Stimulated activated naive CD8-positive, alpha-beta T cell treated with anti-CD3 and anti-CD28 coated beads, Interleukin-15, Interleukin-2, amounts not matched to agents 100 ng/mL and 50 ng/mL, for 24 hours (primary cell): Measurements from ENCODE around the gene BEST1.

Experiments used
- H3K27ac Mint-ChIP-seq: one replicate; pipeline ENCODE4 v1.8.0; 2021; ENCODE audit warnings: mild to moderate bottlenecking, mixed read lengths
- H3K27me3 Mint-ChIP-seq: one replicate; pipeline ENCODE4 v1.8.0; 2021; ENCODE audit warnings: mixed read lengths
- H3K36me3 Mint-ChIP-seq: one replicate; pipeline ENCODE4 v1.8.0; 2021; ENCODE audit warnings: low read depth, mixed read lengths
- H3K4me1 Mint-ChIP-seq: one replicate; pipeline ENCODE4 v1.8.0; 2021; ENCODE audit warnings: low read depth, mixed read lengths
- H3K4me3 Mint-ChIP-seq: one replicate; pipeline ENCODE4 v1.8.0; 2021; ENCODE audit warnings: mild to moderate bottlenecking, mixed read lengths
- H3K9me3 Mint-ChIP-seq: one replicate; pipeline ENCODE4 v1.8.0; 2021; ENCODE audit warnings: mixed read lengths

The BEST1 gene

GRCh38 chr11:61950035-61950547 is at the start of gene BEST1:
BEST1 (plus strand) TSS chr11:61950351; CDS start chr11:61951807, 1,456 bp downstream.
- H3K9me3 Mint-ChIP-seq: no peaks in the 10 kb centered on the region
- H3K36me3 Mint-ChIP-seq: no peaks in the 10 kb centered on the region
- H3K4me3 Mint-ChIP-seq: no peak within 1 kb of the TSS
- H3K27me3 Mint-ChIP-seq: peaks cover 9% of the 10 kb centered on the region
- H3K27ac Mint-ChIP-seq: no peak within 1 kb of the TSS
- H3K4me1 Mint-ChIP-seq: no peaks in the 10 kb centered on the region

- Mint-ChIP-seq H3K4me3 (no peak overlapping the region), H3K4me1 (peaks cover 5% of the 10 kb centered on the region), H3K36me3 (no peaks in the 10 kb centered on the region), H3K9me3 (no peaks in the 10 kb centered on the region), H3K27ac (no peak overlapping the region), H3K27me3 (no peaks in the 10 kb centered on the region)
Measured at GRCh38 chr11:61901397-61901796, 48.8 kb upstream of the BEST1 start.

DNA sequence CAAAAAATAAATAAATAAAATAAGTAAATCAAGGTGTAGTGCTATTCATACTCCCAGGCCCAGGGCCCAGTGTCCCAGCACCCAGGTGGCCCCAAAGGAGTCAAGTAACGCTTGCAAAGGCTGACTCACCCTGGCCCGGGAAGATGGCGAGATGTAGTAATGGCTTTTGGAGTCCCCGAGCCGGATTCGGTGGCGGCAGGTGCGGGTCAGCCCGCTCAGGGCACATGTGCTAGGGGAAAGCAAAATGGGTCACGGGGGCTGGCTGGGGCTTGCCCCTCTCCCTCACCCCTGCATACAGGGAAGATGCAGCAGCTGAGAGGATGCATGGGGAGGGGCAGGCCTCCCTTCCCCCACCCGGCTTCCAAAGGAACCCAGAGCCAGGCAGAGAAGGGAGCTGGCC is 47.8 kb upstream of the BEST1 start:
- H3K9me3 Mint-ChIP-seq: no peaks in the 10 kb centered on the region
- no peak overlapping the region for H3K27ac Mint-ChIP-seq
- H3K4me3 Mint-ChIP-seq: no peak overlapping the region
- no peaks in the 10 kb centered on the region for H3K27me3 Mint-ChIP-seq
- peaks cover 5% of the 10 kb centered on the region for H3K4me1 Mint-ChIP-seq
- no peaks in the 10 kb centered on the region for H3K36me3 Mint-ChIP-seq

DNA sequence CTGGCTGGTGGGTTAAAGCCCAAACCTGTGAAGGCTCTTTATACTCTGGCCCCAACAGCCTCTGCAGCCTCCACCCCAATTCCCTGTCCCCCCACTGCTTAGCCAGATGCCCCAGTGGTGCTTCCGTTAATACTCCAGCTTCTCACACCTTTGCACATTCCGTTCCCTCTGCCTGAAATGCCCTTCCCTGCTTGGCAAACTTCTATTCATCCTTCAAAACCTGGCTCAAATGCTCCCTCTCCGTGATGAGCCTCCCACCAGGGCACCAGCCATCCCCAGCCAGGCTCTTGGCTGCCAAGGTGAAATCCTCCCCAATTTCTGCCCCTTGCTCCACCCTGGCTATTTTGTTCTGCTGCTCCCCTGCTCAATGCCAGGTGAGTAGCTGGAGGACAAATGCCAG is 46.3 kb upstream of the BEST1 start:
- H3K27me3 Mint-ChIP-seq: no peaks in the 10 kb centered on the region
- H3K36me3 Mint-ChIP-seq: no peaks in the 10 kb centered on the region
- no peak overlapping the region for H3K27ac Mint-ChIP-seq
- H3K4me1 Mint-ChIP-seq: peaks cover 5% of the 10 kb centered on the region
- H3K9me3 Mint-ChIP-seq: no peaks in the 10 kb centered on the region
- no peak overlapping the region for H3K4me3 Mint-ChIP-seq

DNA sequence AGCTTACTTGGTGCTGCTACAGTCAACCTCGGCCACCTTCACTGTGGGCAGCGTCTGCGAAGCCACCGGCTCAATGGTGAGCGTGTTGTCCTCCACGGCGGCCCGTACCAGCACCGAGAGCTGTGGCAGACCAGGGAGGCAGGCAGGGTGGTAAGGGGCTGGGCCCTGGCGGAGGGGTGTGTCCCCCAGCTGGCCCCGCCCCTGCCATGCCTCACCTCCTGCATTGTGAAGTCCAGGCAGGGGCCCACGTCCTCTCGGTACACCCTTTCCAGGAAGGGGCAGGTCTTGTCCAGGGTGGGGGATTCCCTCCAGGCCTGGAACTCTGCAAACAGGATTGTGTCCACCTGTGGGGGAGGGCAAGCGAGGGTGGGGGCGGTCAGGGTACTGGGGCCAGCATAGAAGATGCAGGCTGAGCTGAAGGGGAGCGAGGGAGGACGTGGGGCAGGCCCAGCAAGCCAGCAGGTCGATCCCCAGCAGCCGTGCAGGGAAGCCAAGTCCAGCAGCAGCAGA is 45.6 kb upstream of the BEST1 start:
- H3K36me3 Mint-ChIP-seq: no peaks in the 10 kb centered on the region
- no peaks in the 10 kb centered on the region for H3K27me3 Mint-ChIP-seq
- H3K4me1 Mint-ChIP-seq: no peaks in the 10 kb centered on the region
- no peaks in the 10 kb centered on the region for H3K9me3 Mint-ChIP-seq
- no peak overlapping the region for H3K27ac Mint-ChIP-seq
- no peak overlapping the region for H3K4me3 Mint-ChIP-seq

DNA sequence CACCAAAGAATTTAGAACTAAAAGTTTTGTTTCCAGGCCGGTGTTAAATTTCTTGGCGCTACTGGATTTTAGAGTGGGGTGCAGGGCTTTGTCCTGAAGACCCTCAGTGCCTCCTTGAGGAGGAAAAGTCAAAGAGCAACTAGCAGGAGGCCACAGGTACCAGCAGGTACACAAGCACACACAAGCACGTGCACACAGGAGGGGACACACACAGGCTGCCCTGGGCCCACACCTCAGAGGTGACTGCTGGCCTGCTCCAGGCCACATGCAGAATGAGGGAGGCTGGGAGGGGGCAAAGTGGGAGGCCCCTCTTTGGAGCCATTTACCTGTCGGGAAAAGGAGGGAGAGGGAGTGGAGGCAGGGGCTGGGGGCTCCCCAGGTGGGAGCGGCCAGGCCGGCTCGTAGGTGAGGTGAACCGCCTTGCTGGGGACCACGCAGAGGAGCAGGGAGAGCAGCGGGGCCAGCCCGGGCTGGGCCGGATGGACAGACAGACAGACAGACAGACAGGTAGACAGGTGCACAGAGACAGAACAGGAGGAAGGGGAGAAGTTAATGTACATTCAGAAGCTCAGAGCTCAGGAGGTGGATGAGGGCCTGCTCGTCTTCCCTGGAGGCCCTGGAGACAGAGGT is 45.0 kb upstream of the BEST1 start:
- Mint-ChIP-seq H3K9me3 (no peaks in the 10 kb centered on the region), H3K27me3 (no peaks in the 10 kb centered on the region), H3K27ac (no peak overlapping the region), H3K4me1 (no peaks in the 10 kb centered on the region), H3K36me3 (no peaks in the 10 kb centered on the region), H3K4me3 (no peak overlapping the region)

DNA sequence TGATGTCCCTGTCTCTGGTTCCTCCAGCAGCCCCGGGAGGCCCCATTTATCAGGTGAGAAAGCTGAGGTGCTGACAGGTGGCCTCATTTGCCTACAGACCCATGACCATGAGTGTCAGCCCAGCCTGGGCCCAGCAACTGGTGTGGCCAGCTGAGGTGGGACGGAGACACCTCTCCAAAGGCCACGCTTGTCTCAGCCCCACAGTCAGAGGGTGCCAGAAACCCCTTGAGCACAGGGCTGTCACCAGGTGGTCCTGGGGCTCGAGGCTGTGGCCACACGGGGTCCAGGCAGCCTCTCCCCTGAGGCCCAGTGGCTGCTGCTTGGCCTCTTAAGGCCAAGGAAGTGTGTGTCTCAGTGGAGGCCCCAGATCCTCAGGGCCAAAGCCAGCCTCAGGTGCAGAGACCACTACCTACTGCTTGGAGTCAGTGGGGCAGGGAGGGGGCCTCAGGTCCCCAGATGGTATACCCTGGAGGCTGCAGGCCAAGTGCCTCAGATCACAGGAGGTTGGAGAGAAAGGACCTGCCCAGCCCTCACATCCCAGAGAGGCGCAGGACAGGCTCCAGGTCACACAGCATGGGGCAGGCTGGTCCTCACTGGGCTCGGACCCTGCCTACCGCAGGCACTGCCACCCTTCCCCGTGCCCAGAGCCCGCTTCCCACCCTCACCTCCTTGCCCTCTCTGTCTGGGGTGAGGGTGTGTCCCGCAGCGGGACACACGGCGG is 44.2 kb upstream of the BEST1 start:
- no peaks in the 10 kb centered on the region for H3K4me1 Mint-ChIP-seq
- no peaks in the 10 kb centered on the region for H3K36me3 Mint-ChIP-seq

DNA sequence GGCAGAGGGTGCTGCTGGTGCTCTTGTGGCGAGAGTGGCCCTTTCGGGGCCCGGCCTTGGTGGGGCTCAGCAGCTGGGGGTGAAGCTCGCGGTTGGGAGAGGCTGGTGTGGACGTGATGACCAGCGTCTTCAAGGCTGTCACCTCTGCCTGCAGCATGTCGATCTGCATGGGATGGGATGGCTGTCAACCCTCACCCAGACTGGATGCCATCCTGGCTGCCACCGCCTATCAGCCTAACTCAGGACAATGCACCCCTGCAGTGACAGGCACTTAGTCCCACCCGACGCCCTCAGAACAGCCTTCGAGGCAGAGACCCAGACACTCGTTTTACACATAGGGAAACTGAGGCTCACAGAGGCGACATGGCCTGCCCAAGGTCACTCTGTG is 43.6 kb upstream of the BEST1 start:
- no peaks in the 10 kb centered on the region for H3K4me1 Mint-ChIP-seq
- H3K36me3 Mint-ChIP-seq: no peaks in the 10 kb centered on the region
- H3K9me3 Mint-ChIP-seq: no peaks in the 10 kb centered on the region
- H3K4me3 Mint-ChIP-seq: no peak overlapping the region
- no peaks in the 10 kb centered on the region for H3K27me3 Mint-ChIP-seq
- no peak overlapping the region for H3K27ac Mint-ChIP-seq

More for the DNA sequence above, 44.2 kb upstream of the BEST1 start:
- H3K9me3 Mint-ChIP-seq: no peaks in the 10 kb centered on the region
- no peak overlapping the region for H3K4me3 Mint-ChIP-seq
- no peaks in the 10 kb centered on the region for H3K27me3 Mint-ChIP-seq
- no peak overlapping the region for H3K27ac Mint-ChIP-seq

DNA sequence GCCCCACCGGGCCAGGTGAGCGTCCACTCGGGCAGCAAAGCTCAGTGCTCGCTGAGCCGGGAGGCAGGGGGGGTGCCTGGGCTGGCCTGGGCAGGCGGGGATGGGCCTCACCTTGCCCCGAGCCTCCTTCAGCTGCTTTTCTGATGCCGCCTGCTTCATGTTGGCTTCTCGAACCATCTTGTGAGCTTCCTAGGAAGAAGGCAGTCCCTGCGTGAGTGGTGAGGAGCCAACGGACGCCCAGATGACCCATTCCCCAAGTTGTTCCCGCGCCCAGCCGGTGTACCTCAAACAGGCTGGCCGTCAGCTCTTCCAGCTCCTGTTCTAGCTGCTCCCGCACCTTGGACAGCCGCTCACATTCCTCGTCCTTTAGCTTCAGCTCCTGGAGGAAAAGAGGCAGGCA is 42.9 kb upstream of the BEST1 start:
- H3K36me3 Mint-ChIP-seq: no peaks in the 10 kb centered on the region
- H3K4me1 Mint-ChIP-seq: no peaks in the 10 kb centered on the region
- H3K9me3 Mint-ChIP-seq: no peaks in the 10 kb centered on the region
- H3K4me3 Mint-ChIP-seq: no peak overlapping the region
- H3K27ac Mint-ChIP-seq: no peak overlapping the region
- H3K27me3 Mint-ChIP-seq: no peaks in the 10 kb centered on the region

DNA sequence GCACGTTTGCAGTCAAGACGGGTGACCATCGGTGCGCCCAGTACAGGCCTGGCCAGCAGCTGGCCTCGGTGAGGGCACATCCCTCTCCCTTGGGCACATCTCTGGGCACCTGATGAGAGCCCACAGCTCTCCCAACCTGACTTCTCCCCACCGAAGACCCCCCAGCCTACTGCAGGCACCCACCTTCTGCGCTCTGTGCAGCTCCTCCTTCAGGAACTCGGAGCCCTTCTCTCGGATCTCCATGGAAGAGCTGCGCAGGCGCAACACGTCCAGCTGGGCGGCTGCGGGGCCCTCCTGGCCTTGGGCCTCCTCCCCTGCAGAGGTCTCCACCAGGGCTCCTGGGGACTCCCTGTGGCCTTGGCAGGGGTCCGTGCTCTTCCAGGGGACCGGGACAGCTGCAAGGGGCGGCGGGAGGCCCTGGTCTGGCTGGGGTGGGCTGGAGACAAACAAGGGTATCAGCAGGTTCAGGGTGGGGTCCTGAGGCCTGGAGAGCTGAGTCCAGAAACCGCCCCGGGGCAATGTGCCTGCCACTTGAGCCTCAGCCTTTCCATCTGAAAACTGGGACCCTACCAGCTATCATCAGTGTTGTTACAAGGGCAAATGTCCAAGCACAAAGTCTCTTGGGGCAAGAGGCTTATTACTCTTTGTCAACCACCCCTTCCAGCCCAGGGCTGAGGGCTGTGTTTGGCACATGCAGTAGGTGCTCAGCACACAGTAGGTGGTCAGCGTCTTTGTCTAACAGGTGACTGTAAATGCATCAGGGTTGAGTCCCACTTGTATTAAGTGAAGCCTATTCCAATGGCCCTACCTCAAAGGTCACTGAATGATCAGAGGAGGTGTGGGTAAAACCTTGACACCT is 42.1 kb upstream of the BEST1 start:
- no peak overlapping the region for H3K27ac Mint-ChIP-seq
- no peaks in the 10 kb centered on the region for H3K4me1 Mint-ChIP-seq
- no peaks in the 10 kb centered on the region for H3K36me3 Mint-ChIP-seq
- no peaks in the 10 kb centered on the region for H3K27me3 Mint-ChIP-seq
- no peak overlapping the region for H3K4me3 Mint-ChIP-seq
- no peaks in the 10 kb centered on the region for H3K9me3 Mint-ChIP-seq

DNA sequence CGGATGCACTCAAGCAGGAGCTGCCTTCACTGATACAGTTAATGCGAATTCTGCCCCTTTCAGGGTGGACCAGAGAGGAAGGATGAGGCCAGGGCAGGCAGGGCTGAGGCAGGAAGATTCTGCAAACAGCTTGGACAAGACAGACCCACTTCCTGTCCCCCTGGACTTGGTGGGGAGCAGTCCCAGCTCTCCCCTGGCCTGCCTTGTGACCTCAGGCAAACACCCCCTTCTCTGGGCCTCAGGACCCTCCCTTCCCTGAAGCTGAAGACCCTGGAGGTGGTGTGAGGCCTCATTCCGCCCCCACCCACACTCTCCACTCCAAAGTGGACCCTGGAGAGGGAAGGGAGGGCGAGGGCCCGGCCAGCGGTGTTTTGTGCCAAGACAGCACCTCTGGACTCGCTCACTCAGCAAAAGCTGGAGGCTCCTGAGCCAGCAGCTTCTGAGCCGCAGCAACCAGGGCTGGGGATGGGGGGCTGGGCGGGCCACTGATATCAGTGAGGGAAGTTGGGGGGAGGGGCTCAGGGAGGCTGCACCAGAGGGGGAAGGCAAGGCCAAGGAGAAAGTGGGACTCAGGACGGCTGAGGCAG is 41.3 kb upstream of the BEST1 start:
- Mint-ChIP-seq H3K36me3 (no peaks in the 10 kb centered on the region), H3K9me3 (no peaks in the 10 kb centered on the region), H3K27ac (no peak overlapping the region), H3K4me3 (no peak overlapping the region), H3K4me1 (no peaks in the 10 kb centered on the region), H3K27me3 (no peaks in the 10 kb centered on the region)

- Mint-ChIP-seq H3K27me3 (peaks cover 10% of the 10 kb centered on the region), H3K4me3 (no peak overlapping the region), H3K4me1 (no peaks in the 10 kb centered on the region)
Measured at GRCh38 chr11:61910187-61911127, 39.7 kb upstream of the BEST1 start.

GRCh38 chr11:61911128-61911700 is 38.9 kb upstream of the BEST1 start:
- H3K4me1 Mint-ChIP-seq: no peaks in the 10 kb centered on the region
- H3K4me3 Mint-ChIP-seq: no peak overlapping the region
- H3K36me3 Mint-ChIP-seq: no peaks in the 10 kb centered on the region
- H3K27ac Mint-ChIP-seq: no peak overlapping the region
- H3K27me3 Mint-ChIP-seq: peaks cover 14% of the 10 kb centered on the region
- no peaks in the 10 kb centered on the region for H3K9me3 Mint-ChIP-seq

More at GRCh38 chr11:61910187-61911127, 39.7 kb upstream of the BEST1 start:
- no peaks in the 10 kb centered on the region for H3K9me3 Mint-ChIP-seq
- no peaks in the 10 kb centered on the region for H3K36me3 Mint-ChIP-seq
- no peak overlapping the region for H3K27ac Mint-ChIP-seq
